Fibroblast of skin of back (primary cell): ENCODE results near the gene OTUD3. TPM values are rescaled to one million over a fixed set of nuclear protein-coding genes. Genes with fewer than 3 reads are reported as not detected.
"Not testable (repeated sequence)": the region's sequence is repeated elsewhere in the genome, so short reads cannot be mapped to it uniquely, and the experiment has no call there.

Experiments used
- DNase-seq: peaks from one replicate; pipeline ENCODE4 v3.0.0-alpha.2; 2013
- polyA plus RNA-seq, 2 experiments: library from polyadenylated mRNA; unstranded; fragments of 120-200 nt; gene quantifications; one replicate each; pipeline ENCODE4 v1.2.1, GENCODE V29; 2013; ENCODE audit not compliant: insufficient read length in 2 of 2

OTUD3 gene, protein sequence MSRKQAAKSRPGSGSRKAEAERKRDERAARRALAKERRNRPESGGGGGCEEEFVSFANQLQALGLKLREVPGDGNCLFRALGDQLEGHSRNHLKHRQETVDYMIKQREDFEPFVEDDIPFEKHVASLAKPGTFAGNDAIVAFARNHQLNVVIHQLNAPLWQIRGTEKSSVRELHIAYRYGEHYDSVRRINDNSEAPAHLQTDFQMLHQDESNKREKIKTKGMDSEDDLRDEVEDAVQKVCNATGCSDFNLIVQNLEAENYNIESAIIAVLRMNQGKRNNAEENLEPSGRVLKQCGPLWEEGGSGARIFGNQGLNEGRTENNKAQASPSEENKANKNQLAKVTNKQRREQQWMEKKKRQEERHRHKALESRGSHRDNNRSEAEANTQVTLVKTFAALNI
- 5.5 TPM for polyA plus RNA-seq (2013, experiment 1 of 2; ENCODE audit: insufficient read length)
- polyA plus RNA-seq (2013, experiment 2 of 2; ENCODE audit: insufficient read length) = 4.4 TPM

DNA sequence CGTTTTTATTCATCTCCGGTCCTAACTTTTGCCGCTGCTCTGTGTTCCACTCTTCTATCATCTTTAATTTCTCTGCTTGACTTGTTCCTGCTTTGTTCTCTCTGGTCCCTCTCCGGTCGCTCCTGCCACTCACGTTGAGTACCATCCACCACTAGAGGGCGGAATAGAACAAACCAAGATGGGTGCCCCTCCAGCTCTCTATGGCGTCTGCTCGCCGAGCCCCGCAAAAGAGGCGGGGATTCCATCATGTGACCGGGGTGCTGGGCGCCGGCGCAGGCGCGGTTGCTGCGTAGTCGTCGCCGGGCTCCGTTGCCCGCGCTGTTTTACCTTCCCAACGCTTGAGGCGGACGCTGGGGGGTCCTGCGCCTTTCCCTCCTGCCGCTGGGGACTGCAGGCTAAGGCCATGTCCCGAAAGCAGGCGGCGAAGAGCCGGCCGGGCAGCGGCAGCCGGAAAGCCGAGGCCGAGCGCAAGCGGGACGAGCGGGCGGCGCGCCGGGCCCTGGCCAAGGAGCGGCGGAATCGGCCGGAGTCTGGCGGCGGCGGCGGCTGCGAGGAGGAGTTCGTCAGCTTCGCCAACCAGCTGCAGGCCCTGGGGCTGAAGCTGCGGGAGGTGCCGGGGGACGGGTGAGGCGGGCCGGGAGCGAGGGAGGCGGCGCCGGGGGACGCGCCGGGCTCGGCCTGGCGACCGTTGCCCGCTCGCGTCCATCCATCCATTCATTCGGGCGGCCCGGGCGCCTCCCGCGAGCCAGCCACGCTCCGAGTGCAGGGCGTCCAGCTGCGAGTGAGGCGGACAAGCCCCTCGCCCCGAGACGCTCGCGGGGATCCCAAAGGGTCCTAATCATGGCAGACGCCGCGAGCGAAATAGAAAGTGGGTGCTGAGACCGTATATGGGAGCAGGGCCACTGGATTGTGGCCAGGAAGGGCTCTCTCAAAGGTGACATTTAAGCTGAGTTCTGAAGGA is at the start of gene OTUD3:
TSS of gene OTUD3 (plus strand) at position 285 of the 961 bp plus-strand sequence. CDS start at position 404, 119 bp downstream.
- DNase-seq = peak; percentile 97

DNA sequence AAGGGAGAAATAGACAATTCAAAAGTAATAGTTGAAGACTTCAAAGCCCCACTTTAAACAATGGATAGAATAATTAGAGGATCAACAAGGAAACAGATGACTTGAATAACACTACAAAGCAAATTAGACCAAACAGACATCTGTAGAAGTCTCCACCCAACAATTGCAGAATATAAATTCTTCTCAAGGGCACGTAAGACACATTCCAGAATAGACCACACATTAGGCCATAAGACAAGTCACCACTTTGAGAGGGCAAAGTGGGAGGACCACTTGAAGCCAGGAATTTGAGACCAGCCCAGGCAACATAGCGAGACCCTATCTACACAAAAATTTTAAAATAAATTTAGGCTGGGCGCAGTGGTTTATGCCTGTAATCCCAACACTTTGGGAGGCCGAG is 46.6 kb upstream of the OTUD3 start:
- DNase-seq = peak; percentile 61

DNA sequence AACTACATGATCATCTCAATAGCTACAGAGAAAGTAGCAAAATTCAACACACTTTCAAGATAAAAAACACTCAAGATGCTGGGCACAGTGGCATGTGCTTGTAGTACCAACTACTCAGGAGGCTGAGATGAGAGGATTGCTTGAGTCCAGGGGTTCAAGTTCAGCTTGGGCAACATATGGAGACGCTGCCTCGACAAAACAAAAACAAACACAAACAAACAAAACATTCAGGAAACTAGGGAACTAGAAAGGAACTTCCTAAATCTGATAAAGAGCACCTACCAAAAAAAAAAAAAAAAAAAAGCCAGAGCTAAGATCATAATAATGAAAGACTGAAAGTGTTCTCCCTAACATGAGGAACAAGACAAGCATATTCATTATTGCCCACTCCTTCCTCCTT is 44.3 kb upstream of the OTUD3 start:
- DNase-seq = no peak

- peak; percentile 25 for DNase-seq
Measured at GRCh38 chr1:19840228-19840627, 42.0 kb upstream of the OTUD3 start.

- DNase-seq = no peak
Measured at GRCh38 chr1:19844731-19845495, 37.3 kb upstream of the OTUD3 start.

DNA sequence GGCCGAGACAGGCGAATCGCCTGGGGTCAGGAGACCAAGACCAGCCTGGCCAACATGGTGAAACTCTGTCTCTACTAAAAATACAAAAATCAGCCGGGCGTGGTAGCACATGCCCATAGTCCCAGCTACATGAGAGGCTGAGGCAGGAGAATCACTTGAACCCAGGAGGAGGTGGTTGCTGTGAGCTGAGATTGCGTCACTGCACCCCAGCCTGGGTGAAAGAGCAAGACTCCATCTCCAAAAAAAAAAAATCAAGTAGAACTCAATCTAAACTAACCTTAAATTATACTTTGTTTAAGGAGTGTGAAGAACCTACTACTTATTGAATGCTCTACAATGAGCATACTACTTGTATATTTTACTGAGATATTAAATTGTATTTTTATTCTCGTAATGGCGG is 36.6 kb upstream of the OTUD3 start:
- no peak for DNase-seq

DNA sequence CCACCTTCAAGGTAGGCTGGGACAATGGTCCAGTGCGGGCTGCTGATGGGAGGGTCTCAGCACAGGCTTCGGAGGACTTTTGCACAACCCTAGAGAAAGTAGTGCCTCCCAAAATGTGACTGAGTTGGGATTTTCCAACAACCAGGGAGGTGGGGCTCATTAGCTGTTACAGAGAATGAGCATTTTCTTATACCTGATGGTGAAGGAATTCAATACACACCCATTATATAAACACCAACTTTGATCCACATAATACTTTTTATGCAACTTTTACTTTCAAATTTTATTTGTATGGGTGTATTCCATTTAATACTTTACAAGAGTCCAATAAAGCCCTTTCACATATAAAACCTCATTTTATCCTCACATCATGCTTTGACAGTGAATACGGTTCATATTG is 35.9 kb upstream of the OTUD3 start:
- no peak for DNase-seq

- not testable (repeated sequence) for DNase-seq
Measured at GRCh38 chr1:19847334-19847733, 34.9 kb upstream of the OTUD3 start.

GRCh38 chr1:19849307-19849706 is 32.9 kb upstream of the OTUD3 start:
- not testable (repeated sequence) for DNase-seq

DNA sequence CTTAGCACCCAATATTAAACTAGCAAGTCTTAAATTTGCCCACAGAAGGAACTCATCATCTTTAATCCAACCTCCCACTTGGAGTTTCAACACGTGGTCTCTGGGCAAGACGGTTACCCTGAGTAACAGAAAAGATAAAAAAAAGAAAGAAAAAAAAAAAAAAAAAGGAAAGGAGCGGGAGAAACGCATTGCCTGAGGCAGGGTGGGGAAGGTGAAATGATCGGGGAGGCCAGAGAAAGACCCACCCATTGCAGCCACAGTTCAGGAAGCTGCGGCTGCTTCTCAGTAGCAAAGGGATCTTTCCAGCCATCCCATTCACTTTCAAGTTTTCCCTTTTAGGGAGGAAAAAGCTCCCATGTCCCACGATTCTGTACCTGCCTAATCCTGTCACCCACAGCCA is 32.0 kb upstream of the OTUD3 start:
- DNase-seq = no peak

- peak; percentile 16 for DNase-seq
Measured at GRCh38 chr1:19852036-19852435, 30.2 kb upstream of the OTUD3 start.

DNA sequence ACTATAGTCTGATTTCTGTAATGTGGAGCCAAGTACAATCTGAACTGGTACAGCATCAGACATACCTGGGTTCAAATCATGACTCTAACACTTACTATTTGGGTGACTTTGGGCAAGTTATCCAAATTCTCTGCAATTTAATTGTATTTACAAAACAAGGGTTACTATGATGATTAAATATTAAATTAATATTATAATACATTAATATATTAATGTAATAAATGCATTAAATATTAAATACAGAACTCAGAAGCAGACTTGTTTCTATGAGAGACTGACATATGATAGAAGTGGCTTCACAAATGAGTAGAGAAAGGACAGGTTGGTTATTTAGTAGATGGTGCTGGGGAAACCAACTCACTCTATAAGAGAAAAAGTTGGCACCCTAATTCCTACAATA is 27.3 kb upstream of the OTUD3 start:
- no peak for DNase-seq

GRCh38 chr1:19858893-19859292 is 23.3 kb upstream of the OTUD3 start:
- DNase-seq = no peak

DNA sequence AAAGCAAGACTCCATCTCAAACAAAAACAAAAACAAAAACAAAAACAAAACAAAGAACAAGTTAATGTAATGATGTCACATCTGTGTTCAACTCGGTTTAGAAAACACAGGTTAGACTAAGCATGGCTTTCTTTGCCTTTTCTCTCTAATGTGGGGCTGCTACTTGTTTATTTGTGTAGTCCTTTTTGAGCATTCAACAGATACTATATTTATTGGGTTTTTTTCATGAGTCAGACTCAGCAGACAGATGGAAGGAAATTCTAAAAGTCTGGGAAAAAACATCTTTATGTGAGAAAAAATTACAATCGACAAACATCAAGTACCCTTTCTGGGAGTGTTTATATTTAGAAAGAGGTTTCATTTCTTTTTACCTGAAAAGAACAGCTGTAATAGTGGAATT is 22.3 kb upstream of the OTUD3 start:
- DNase-seq = no peak

DNA sequence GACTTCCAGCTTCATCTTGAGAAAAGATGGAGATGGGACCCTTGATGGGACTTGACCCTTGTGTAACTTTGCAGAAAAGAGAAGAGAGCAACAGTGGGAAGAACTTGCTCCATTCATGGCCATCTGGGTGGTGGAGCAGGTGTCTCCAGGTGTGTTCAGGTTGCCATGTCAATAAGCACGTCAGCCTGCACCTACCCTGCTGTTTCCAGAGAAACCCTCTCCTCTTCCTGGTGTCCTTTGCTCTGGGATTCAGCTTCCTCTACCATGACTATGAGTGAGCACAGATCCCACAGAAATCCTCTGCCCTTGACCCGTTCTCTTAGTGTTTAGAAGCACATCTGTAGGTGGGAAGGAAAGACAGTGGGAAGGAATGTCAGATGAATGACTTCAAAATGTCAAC is 21.8 kb upstream of the OTUD3 start:
- no peak for DNase-seq

DNA sequence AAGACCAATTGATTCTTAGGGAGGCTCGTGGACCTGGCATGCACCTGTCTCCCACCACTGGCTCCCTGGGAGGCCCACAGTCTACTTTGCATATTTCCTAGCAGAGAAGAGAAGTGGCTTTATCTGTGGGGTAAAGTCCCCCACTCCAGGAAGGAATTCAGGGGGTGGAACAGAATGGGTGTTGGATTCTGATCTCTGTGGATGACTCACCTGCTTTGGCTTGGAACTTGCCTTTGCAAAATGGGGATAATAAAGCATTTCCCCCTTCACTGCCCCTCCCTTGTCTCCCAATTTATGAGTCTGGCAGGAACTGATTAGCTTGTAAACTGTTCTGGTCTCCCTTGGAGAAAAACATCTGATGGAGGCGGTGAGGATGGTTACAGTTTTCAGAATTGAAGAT is 21.2 kb upstream of the OTUD3 start:
- peak; percentile 41 for DNase-seq

DNA sequence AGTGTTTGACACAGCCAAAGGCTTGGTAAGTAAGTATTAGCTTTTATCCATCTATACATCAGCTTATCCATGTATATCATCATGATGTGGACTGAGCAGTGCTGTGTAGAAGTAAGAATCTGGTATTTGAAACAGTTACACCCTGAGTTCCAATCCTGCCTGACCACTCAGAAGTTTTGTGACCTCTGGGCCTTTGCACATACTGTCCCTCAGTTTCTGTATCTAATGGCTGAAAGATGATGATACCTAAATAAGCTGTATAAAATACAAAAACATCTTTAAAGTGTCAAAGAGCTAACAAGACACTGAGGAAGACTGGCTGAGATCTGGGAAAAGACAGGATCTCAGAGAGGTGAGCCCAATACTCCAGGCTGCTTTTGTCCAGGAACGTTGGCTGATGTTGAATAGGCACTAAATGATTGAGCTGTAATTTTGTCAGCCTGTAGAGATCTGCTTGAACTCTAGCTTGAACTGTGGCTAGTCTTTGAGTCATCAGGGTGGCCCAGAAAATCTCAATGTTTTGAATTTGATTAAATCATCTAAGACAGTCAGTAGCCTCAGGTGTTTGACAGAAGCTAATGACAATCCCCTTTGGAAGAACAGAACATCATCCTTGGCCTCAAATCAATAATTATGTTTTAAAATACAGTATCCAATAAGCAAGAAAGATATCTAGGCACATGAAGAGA is 20.2 kb upstream of the OTUD3 start:
- DNase-seq = no peak

- DNase-seq = no peak
Measured at GRCh38 chr1:19862944-19863343, 19.3 kb upstream of the OTUD3 start.

GRCh38 chr1:19864570-19865160 is 17.5 kb upstream of the OTUD3 start:
- no peak for DNase-seq

DNA sequence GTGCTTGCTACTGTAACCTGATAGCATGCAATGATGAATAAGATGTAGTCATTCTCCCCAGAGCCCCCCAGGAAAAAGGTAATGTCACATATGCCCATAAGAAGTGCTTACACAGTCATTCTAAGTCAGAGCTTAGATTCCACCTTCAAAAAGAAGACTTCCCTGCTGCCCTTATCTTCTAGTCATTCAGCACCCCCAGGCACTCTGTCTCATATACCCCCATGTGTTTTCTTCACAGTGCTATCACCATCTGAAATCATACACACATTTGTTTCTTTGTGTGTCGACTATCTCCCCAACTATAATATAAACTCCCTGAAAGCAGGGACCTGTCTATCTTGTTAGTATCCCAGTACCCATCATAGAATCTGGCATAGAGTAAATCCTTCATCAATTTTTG is 16.2 kb upstream of the OTUD3 start:
- no peak for DNase-seq

DNA sequence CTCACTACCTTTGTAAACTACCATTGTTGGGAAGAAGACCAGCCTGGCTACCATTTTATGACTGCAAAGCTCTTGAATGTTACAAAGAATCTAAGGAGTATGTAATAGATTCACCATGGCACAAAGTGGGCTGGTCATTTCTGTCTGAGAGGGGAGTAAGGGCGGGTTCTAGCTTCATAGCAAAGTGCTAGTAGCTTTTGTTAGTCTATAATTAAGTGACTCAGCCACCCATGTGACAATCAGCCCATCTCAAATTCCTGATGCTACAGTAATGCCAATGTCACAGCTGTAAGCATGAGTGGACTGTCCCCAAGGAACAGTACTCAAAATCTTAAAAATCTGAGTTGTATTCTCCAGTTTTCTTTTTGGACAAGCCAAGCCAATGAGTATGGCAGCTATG is 15.4 kb upstream of the OTUD3 start:
- peak; percentile 91 for DNase-seq

GRCh38 chr1:19868575-19868974 is 13.6 kb upstream of the OTUD3 start:
- not testable (repeated sequence) for DNase-seq
